H1 (cell line): ENCODE results near the gene ARSB. TPM values are rescaled to one million over a fixed set of nuclear protein-coding genes. Genes with fewer than 3 reads are reported as not detected.
A peak's percentile ranks its signal among the peaks of the same experiment; 100 is the strongest.

Source experiments
- CTCF ChIA-PET: fragments of 300-600 bp; sonication (Branson Sonifier 250); formaldehyde crosslinking; loops from one replicate; lab custom pipeline; 2021; ENCODE audit not compliant: partially characterized antibody; lab: Charles Lee
- POLR2A ChIA-PET: fragments of 300-600 bp; sonication (Branson Sonifier 250); formaldehyde crosslinking; loops from one replicate; lab custom pipeline; 2021; ENCODE audit warnings: inconsistent platforms; ENCODE audit not compliant: partially characterized antibody; lab: Charles Lee
- DNase-seq, 2 experiments: peaks; one replicate each; pipeline versions ENCODE4 v3.0.0 to v3.0.0-alpha.2; 2010 to 2022; ENCODE audit warnings: low spot score in 2 of 2, low read depth in 1 of 2, mixed read lengths in 1 of 2
- FAIRE-seq: peaks from 2 replicates; lab custom pipeline; 2011; peaks lifted over from hg19 to GRCh38; lab: Jason Lieb, UNC
- H2AFZ ChIP-seq: 2 replicates; pipeline ENCODE4 v1.8.1; 2012; ENCODE audit warnings: low read length, inconsistent platforms
- H2AK5ac ChIP-seq: 2 replicates; pipeline ENCODE4 v1.6.1; 2013; ENCODE audit warnings: low read depth, low read length
- H2BK120ac ChIP-seq: replicated peaks from 2 replicates; pipeline ENCODE3; 2013; ENCODE audit warnings: low read depth, low read length, inconsistent platforms
- H2BK12ac ChIP-seq: 2 replicates; pipeline ENCODE4 v1.6.1; 2013; ENCODE audit warnings: low read depth, low read length
- H2BK15ac ChIP-seq: 2 replicates; pipeline ENCODE4 v1.6.1; 2013; ENCODE audit warnings: low read length
- H2BK20ac ChIP-seq: 2 replicates; pipeline ENCODE4 v1.6.1; 2013; ENCODE audit warnings: low read length
- H2BK5ac ChIP-seq: 2 replicates; pipeline ENCODE4 v1.6.1; 2013; ENCODE audit warnings: low read depth, low read length
- H3K14ac ChIP-seq: 2 replicates; pipeline ENCODE4 v1.6.1; 2013; ENCODE audit warnings: inconsistent platforms; ENCODE audit not compliant: insufficient read length
- H3K18ac ChIP-seq: 2 replicates; pipeline ENCODE4 v1.6.1; 2013; ENCODE audit warnings: low read length; ENCODE audit errors: extremely low read depth
- H3K23ac ChIP-seq: 2 replicates; pipeline ENCODE4 v1.6.1; 2013; ENCODE audit warnings: inconsistent platforms; ENCODE audit not compliant: insufficient read length
- H3K23me2 ChIP-seq: 2 replicates; pipeline ENCODE4 v1.6.1; 2013; ENCODE audit warnings: low read depth, low read length
- H3K27ac ChIP-seq: 2 replicates; pipeline ENCODE4 v1.6.1; 2011; ENCODE audit warnings: low read depth, low read length, inconsistent platforms
- H3K27me3 ChIP-seq, 4 experiments: replicated peaks in 1 of 4; 1 replicate in 1 of 4; 2 replicates in 3 of 4; pipeline versions ENCODE4 v1.6.1 to v1.8.1; 2011 to 2013; ENCODE audit warnings: low read length in 3 of 4, mild to moderate bottlenecking in 3 of 4, inconsistent platforms in 2 of 4, mixed read lengths in 2 of 4, moderate library complexity in 1 of 4; ENCODE audit not compliant: control insufficient read depth in 3 of 4, insufficient read depth in 3 of 4; ENCODE audit errors: extremely low read depth in 1 of 4
- H3K36me3 ChIP-seq, 4 experiments: 2 replicates each; pipeline versions ENCODE4 v1.6.1 to v1.8.1; 2011 to 2013; ENCODE audit warnings: mild to moderate bottlenecking in 4 of 4, low read length in 3 of 4, moderate library complexity in 2 of 4, control low read depth in 1 of 4, inconsistent platforms in 1 of 4; ENCODE audit not compliant: insufficient read depth in 4 of 4, control insufficient read depth in 2 of 4
- H3K4ac ChIP-seq: replicated peaks from 2 replicates; pipeline ENCODE3; 2013; ENCODE audit warnings: low read length, low read depth, mixed read lengths, inconsistent platforms; ENCODE audit not compliant: insufficient read length
- H3K4me1 ChIP-seq, 4 experiments: replicated peaks in 1 of 4; 1 replicate in 1 of 4; 2 replicates in 3 of 4; pipeline versions ENCODE4 v1.6.1 to v1.8.1; 2011 to 2013; ENCODE audit warnings: low read length in 3 of 4, inconsistent platforms in 2 of 4, mixed read lengths in 1 of 4; ENCODE audit not compliant: insufficient read depth in 4 of 4, control insufficient read depth in 3 of 4
- H3K4me2 ChIP-seq, 2 experiments: 2 replicates each; pipeline versions ENCODE4 v1.6.1 to v1.8.1; 2011 to 2013; ENCODE audit warnings: low read depth in 2 of 2, low read length in 2 of 2, control low read depth in 1 of 2, inconsistent platforms in 1 of 2, mild to moderate bottlenecking in 1 of 2; ENCODE audit not compliant: insufficient read depth in 1 of 2
- H3K4me3 ChIP-seq, 4 experiments: fragments of 200-600, 300-600 bp in 1 of 4; sonication (generic), shearing (Covaris generic), sonication (Bioruptor Twin) in 1 of 4; 2 replicates each; pipeline versions ENCODE4 v1.5.1 to v1.8.1; 2011 to 2016; ENCODE audit warnings: low read length in 4 of 4, low read depth in 3 of 4, control low read depth in 2 of 4, inconsistent platforms in 2 of 4, mild to moderate bottlenecking in 2 of 4, mixed read lengths in 1 of 4, moderate library complexity in 1 of 4; ENCODE audit not compliant: insufficient read depth in 2 of 4; ENCODE audit errors: extremely low read depth in 1 of 4
- H3K56ac ChIP-seq: replicated peaks from 2 replicates; pipeline ENCODE3; 2013; ENCODE audit warnings: low read depth, mild to moderate bottlenecking, mixed read lengths, low read length, inconsistent platforms; ENCODE audit not compliant: insufficient read length
- H3K79me1 ChIP-seq: 2 replicates; pipeline ENCODE4 v1.6.1; 2013; ENCODE audit warnings: low read depth, low read length, control low read depth
- H3K79me2 ChIP-seq, 2 experiments: 2 replicates each; pipeline versions ENCODE4 v1.6.1 to v1.8.1; 2012 to 2013; ENCODE audit warnings: low read length in 2 of 2, mild to moderate bottlenecking in 2 of 2, inconsistent platforms in 1 of 2; ENCODE audit not compliant: insufficient read depth in 2 of 2, control insufficient read depth in 1 of 2
- H3K9ac ChIP-seq, 4 experiments: replicated peaks in 1 of 4; 1 replicate in 1 of 4; 2 replicates in 3 of 4; pipeline versions ENCODE4 v1.6.1 to v1.8.1; 2011 to 2013; ENCODE audit warnings: low read depth in 3 of 4, low read length in 3 of 4, control low read depth in 2 of 4, mild to moderate bottlenecking in 2 of 4, moderate library complexity in 2 of 4, inconsistent platforms in 1 of 4; ENCODE audit errors: extremely low read depth in 1 of 4
- H3K9me3 ChIP-seq, 2 experiments: 2 replicates each; pipeline versions ENCODE4 v1.6.1 to v1.8.1; 2012 to 2013; ENCODE audit warnings: mild to moderate bottlenecking in 2 of 2, moderate library complexity in 2 of 2, control low read depth in 1 of 2, inconsistent platforms in 1 of 2, low read depth in 1 of 2, low read length in 1 of 2, mixed read lengths in 1 of 2; ENCODE audit not compliant: insufficient read depth in 2 of 2
- H4K20me1 ChIP-seq, 2 experiments: replicated peaks in 1 of 2; 2 replicates each; pipeline versions ENCODE3 to v1.8.1; 2011 to 2013; ENCODE audit warnings: inconsistent platforms in 2 of 2, low read length in 2 of 2, mild to moderate bottlenecking in 1 of 2; ENCODE audit not compliant: insufficient read depth in 2 of 2, control insufficient read depth in 1 of 2
- H4K5ac ChIP-seq: 2 replicates; pipeline ENCODE4 v1.6.1; 2013; ENCODE audit warnings: low read length, low read depth, mixed read lengths, inconsistent platforms; ENCODE audit not compliant: insufficient read length
- H4K8ac ChIP-seq: 2 replicates; pipeline ENCODE4 v1.8.0; 2013; ENCODE audit warnings: mild to moderate bottlenecking, moderate library complexity, low read length, inconsistent platforms; ENCODE audit not compliant: insufficient read depth; ENCODE audit errors: extremely low read depth
- H4K91ac ChIP-seq: replicated peaks from 2 replicates; pipeline ENCODE3; 2013; ENCODE audit warnings: low read length, mixed read lengths, inconsistent platforms; ENCODE audit not compliant: insufficient read length
- POLR2A ChIP-seq, 2 experiments: IDR thresholded peaks; 1 replicate in 1 of 2; 2 replicates in 1 of 2; pipeline ENCODE4 v1.6.1; 2011; ENCODE audit warnings: low read depth in 2 of 2, low read length in 2 of 2, mild to moderate bottlenecking in 2 of 2; ENCODE audit errors: control extremely low read depth in 1 of 2
- RAD21 ChIP-seq, 2 experiments: IDR thresholded peaks in 1 of 2; conservative IDR thresholded peaks in 1 of 2; 2 replicates each; pipeline ENCODE4 v1.6.1; 2011; ENCODE audit warnings: low read depth in 2 of 2, low read length in 2 of 2, improper control_type of control experiment in 1 of 2, inconsistent platforms in 1 of 2, mild to moderate bottlenecking in 1 of 2, moderate library complexity in 1 of 2
- WGBS, 2 experiments: shearing (Covaris generic) in 1 of 2; methylation state at CpG; one replicate each; pipeline versions ENCODE4 v1.1.6 to v1.1.7; 2013 to 2015; ENCODE audit warnings: low lambda C conversion rate in 2 of 2, mixed read lengths in 2 of 2, inconsistent platforms in 1 of 2, low coverage in 1 of 2, missing lambda C conversion rate in 1 of 2; ENCODE audit not compliant: insufficient replicate concordance in 2 of 2, insufficient coverage in 1 of 2, insufficient read length in 1 of 2; ENCODE audit errors: extremely low coverage in 1 of 2, missing lambda C conversion rate in 1 of 2; 5-methylcytosine and 5-hydroxymethylcytosine counted together
- polyA plus RNA-seq, 7 experiments: library from polyadenylated mRNA; depleted of rRNA in 3 of 7; stranded (reverse) in 5 of 7; unstranded in 2 of 7; fragments of >200 nt in 5 of 7; fragments of 200-250 nt in 2 of 7; gene quantifications; 1 replicate in 5 of 7; 2 replicates in 1 of 7; 4 replicates in 1 of 7; pipeline versions ENCODE4 v1.2.1 to v1.2.3, GENCODE V29; 2011 to 2013; ENCODE audit warnings: missing spikeins in 2 of 7, mixed read lengths in 2 of 7
- total RNA-seq: library from RNA; stranded (reverse); fragmentation: NEBNext Ultra II Directional; extraction: Animal tissue kit (Norgen Biotek cat#: 25700); gene quantifications from 2 replicates; pipeline ENCODE4 v1.2.1, GENCODE V29; 2021
- TF ChIP-seq, protein P1 (sequence below), 3 experiments: IDR thresholded peaks; 1 replicate in 2 of 3; 2 replicates in 1 of 3; pipeline versions ENCODE4 v1.5.1 to v1.6.1; 2011; ENCODE audit warnings: low read length in 3 of 3, mild to moderate bottlenecking in 3 of 3, inconsistent platforms in 2 of 3, low read depth in 1 of 3, moderate library complexity in 1 of 3; ENCODE audit not compliant: insufficient read depth in 1 of 3; ENCODE audit errors: control extremely low read depth in 1 of 3

ARSB gene
- total and polyA plus RNA-seq, 2 of the 8 experiments (the other 6 are each of a cell fraction or from before 2014, with no cell fraction given), result 6.4 to 13.9 TPM

DNA sequence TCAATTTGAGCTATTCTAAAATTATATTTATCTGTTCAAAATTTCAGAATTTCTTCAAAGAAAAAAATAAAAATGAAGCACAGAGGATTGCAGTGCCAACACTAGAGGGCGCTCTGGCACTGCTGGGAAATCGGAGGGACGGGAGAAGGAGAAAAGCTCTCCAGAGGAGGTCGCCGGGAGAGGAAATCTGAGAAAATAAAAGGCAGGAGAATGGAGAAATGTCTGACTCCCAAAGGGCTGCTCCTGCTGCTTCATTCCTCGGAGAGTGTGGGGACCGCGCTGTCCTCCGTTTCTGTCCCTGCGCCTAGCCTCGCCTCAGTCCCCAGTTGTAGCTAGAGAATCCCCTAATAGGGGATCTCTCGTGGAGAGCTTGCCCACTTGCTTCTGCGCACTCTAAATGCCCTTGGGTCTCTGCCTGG lies 40.0 kb upstream of the ARSB start:
- H3K4ac ChIP-seq, result no peak overlapping the region
- CTCF ChIA-PET, result interaction anchor here (0.6 to 13.1 kb wide), 65 partner anchors 9 to 854 kb away, joined by 3 to 243 read pairs (median 4); no protein-coding TSS in a partner anchor
- no peak overlapping the region for H2BK12ac ChIP-seq
- H3K23me2 ChIP-seq, result no peaks in the 10 kb centered on the region
- H4K20me1 ChIP-seq, result no peaks in the 10 kb centered on the region
- no peaks in the 10 kb centered on the region for H3K79me2 ChIP-seq
- H3K9me3 ChIP-seq, result no peaks in the 10 kb centered on the region
- POLR2A ChIA-PET, result interaction anchor here (1.1 kb wide), 1 partner anchor 108 kb away, joined by 3 read pairs; no protein-coding TSS in a partner anchor
- H3K18ac ChIP-seq, result no peak overlapping the region; the same call in 1 of the 2 replicates
- no peak overlapping the region for H2BK15ac ChIP-seq
- no peak overlapping the region for H2AK5ac ChIP-seq
- no peak overlapping the region for H3K56ac ChIP-seq
- peaks cover 3 to 14% (median 6%) of the 10 kb centered on the region in 4 experiments; a peak in 5 of 7 replicates for H3K4me1 ChIP-seq
- H4K5ac ChIP-seq, result no peak overlapping the region
- peak overlapping the region; percentile 79 for H4K91ac ChIP-seq
- no peak overlapping the region for H2BK20ac ChIP-seq
- FAIRE-seq (peak; percentile 78), DNase-seq (peak; percentile 31 to 78)
- no peak overlapping the region for H3K27ac ChIP-seq
- H3K4me2 ChIP-seq, result peak overlapping the region; percentile 4 to 62; a peak in 3 of 4 replicates
- no peaks in the 10 kb centered on the region for H3K36me3 ChIP-seq
- no peak overlapping the region for H3K14ac ChIP-seq
- peak overlapping the region; percentile 70 for H2BK120ac ChIP-seq
- H3K9ac ChIP-seq, result no peak overlapping the region
- TF ChIP-seq, protein P1, sequence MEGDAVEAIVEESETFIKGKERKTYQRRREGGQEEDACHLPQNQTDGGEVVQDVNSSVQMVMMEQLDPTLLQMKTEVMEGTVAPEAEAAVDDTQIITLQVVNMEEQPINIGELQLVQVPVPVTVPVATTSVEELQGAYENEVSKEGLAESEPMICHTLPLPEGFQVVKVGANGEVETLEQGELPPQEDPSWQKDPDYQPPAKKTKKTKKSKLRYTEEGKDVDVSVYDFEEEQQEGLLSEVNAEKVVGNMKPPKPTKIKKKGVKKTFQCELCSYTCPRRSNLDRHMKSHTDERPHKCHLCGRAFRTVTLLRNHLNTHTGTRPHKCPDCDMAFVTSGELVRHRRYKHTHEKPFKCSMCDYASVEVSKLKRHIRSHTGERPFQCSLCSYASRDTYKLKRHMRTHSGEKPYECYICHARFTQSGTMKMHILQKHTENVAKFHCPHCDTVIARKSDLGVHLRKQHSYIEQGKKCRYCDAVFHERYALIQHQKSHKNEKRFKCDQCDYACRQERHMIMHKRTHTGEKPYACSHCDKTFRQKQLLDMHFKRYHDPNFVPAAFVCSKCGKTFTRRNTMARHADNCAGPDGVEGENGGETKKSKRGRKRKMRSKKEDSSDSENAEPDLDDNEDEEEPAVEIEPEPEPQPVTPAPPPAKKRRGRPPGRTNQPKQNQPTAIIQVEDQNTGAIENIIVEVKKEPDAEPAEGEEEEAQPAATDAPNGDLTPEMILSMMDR (IDR thresholded peaks at IDR 0.05; ENCODE audit: control extremely low read depth in 1 of 3, insufficient read depth in 1 of 3, low read depth in 1 of 3, low read length in 3 of 3), result peak; percentile 59 to 92 (median 68)
- TF ChIP-seq RAD21 (IDR thresholded peaks at IDR 0.05 in 1 of 2, conservative IDR thresholded peaks at IDR 0.05 in 1 of 2; ENCODE audit: low read depth in 2 of 2, low read length in 2 of 2), result peak; percentile 93 to 96
- TF ChIP-seq POLR2A (IDR thresholded peaks at IDR 0.05; ENCODE audit: control extremely low read depth in 1 of 2, low read depth in 2 of 2, low read length in 2 of 2), result no peak
- WGBS, 2 experiments, result 9% methylated on average over 13 of the region's 13 CpGs; no CpG with 5 or more reads in 1 of the 2 experiments
- peak overlapping the region in 1 of 4 experiments; percentile 45; a peak in 4 of 8 replicates for H3K4me3 ChIP-seq
- H4K8ac ChIP-seq, result peak overlapping the region; percentile 45; the same call in 1 of the 2 replicates
- H2BK5ac ChIP-seq, result no peak overlapping the region
- no peak overlapping the region for H3K23ac ChIP-seq
- no peaks in the 10 kb centered on the region for H3K79me1 ChIP-seq
- no peaks in the 10 kb centered on the region for H3K27me3 ChIP-seq
- peak overlapping the region; percentile 95 for H2AFZ ChIP-seq
